Measurements from ENCODE around the gene KCNQ5.

KCNQ5 gene

DNA sequence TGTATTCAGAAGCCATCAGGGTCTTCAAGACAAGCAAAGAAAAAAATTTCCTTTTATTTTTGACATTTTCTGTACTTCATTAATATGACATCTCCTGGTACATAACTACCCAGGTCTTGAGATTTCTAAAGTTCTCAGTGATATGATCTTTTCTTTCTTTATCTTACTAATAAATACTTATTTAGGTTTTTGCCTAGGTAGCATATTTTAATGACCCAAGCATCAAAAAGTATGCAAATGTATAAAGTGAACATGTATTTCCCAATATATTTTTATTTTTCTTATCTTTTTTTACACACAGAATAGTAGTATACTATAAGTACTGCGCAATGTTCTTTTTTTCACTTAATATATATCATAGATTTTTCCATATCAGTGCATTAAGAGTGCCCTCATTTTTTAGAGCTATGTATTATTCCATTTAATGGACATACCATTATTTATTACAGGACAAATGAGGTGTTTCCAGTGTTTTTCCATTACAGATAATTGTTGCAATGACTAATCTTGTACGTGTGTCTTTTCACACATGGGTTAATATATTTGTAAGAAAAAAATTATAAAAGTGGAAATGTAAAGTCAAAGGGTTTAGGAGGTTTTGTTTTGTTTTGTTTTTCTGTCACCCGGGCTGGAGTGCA is 107.0 kb downstream of the KCNQ5 start:
- Histone ChIP-seq H3K9me2 (replicated peaks; ENCODE audit: control insufficient read depth, low read length) (no peaks in the 10 kb centered on the region), H3K79me2 (ENCODE audit: control insufficient read depth, low read length) (peaks cover 95% of the 10 kb centered on the region), H3K27me3 (ENCODE audit: control insufficient read depth, low read length) (no peaks in the 10 kb centered on the region), H3K4me3 (ENCODE audit: low read length) (no peak overlapping the region), H3K9me3 (ENCODE audit: control insufficient read depth, insufficient read depth, low read length) (peaks cover 6% of the 10 kb centered on the region; the same call in 1 of the 2 replicates), H3F3A (ENCODE audit: control insufficient read depth, insufficient read depth) (peaks cover 28% of the 10 kb centered on the region), H3K27ac (ENCODE audit: low read depth, low read length) (no peak overlapping the region), H3K36me3 (ENCODE audit: control insufficient read depth, low read length) (peaks cover 21% of the 10 kb centered on the region), H4K20me1 (ENCODE audit: control insufficient read depth, insufficient read depth, low read depth, low read length) (no peaks in the 10 kb centered on the region), H3K4me2 (ENCODE audit: low read length) (no peak overlapping the region), H3K4me1 (ENCODE audit: control insufficient read depth, low read length) (peaks cover 60% of the 10 kb centered on the region)
- TF ChIP-seq CTCF (IDR thresholded peaks at IDR 0.05; ENCODE audit: low read depth, low read length, poor library complexity, severe bottlenecking) (no peak), EZH2phosphoT487 (IDR thresholded peaks at IDR 0.05; ENCODE audit: borderline replicate concordance, low read length) (no peak)

- Histone ChIP-seq H3K79me2 (ENCODE audit: control insufficient read depth, low read length) (peaks cover 82% of the 10 kb centered on the region), H3K9me3 (ENCODE audit: control insufficient read depth, insufficient read depth, low read length) (no peaks in the 10 kb centered on the region), H3K27me3 (ENCODE audit: control insufficient read depth, low read length) (no peaks in the 10 kb centered on the region), H3K36me3 (ENCODE audit: control insufficient read depth, low read length) (peaks cover 15% of the 10 kb centered on the region), H3K4me1 (ENCODE audit: control insufficient read depth, low read length) (peaks cover 49% of the 10 kb centered on the region), H3K4me2 (ENCODE audit: low read length) (peak overlapping the region; percentile 61), H4K20me1 (ENCODE audit: control insufficient read depth, insufficient read depth, low read depth, low read length) (no peaks in the 10 kb centered on the region), H3F3A (ENCODE audit: control insufficient read depth, insufficient read depth) (peaks cover 22% of the 10 kb centered on the region), H3K9me2 (replicated peaks; ENCODE audit: control insufficient read depth, low read length) (no peaks in the 10 kb centered on the region), H3K4me3 (ENCODE audit: low read length) (peak overlapping the region; percentile 19), H3K27ac (ENCODE audit: low read depth, low read length) (peak overlapping the region; percentile 66)
- TF ChIP-seq CTCF (IDR thresholded peaks at IDR 0.05; ENCODE audit: low read depth, low read length, poor library complexity, severe bottlenecking): no peak
- no peak for TF ChIP-seq EZH2phosphoT487 (IDR thresholded peaks at IDR 0.05; ENCODE audit: borderline replicate concordance, low read length)
Measured at GRCh38 chr6:72733045-72733444, 111.2 kb downstream of the KCNQ5 start.

DNA sequence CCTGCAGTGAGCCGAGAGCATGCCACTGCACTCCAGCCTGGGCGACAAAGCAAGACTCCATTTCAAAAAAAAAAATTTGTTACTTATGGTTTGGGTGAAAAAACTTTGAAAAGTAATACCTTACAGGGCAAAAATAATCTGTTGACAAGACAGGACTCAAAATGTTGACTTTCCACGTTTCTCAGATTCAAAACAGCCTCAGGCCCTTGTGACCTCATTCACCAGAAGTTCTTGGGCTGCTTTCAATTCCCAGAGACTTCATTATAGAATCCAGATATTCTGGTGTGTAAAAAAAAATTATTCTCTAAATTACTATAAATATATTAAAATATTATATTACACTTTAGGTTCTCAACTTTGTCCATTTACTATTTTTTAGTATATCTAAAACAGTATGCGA is 116.2 kb downstream of the KCNQ5 start:
- H3F3A ChIP-seq (ENCODE audit: control insufficient read depth, insufficient read depth): no peaks in the 10 kb centered on the region
- TF ChIP-seq CTCF (IDR thresholded peaks at IDR 0.05; ENCODE audit: low read depth, low read length, poor library complexity, severe bottlenecking) (no peak), EZH2phosphoT487 (IDR thresholded peaks at IDR 0.05; ENCODE audit: borderline replicate concordance, low read length) (no peak)

More for the DNA sequence above, 116.2 kb downstream of the KCNQ5 start:
- Histone ChIP-seq H4K20me1 (ENCODE audit: control insufficient read depth, insufficient read depth, low read depth, low read length) (no peaks in the 10 kb centered on the region), H3K4me1 (ENCODE audit: control insufficient read depth, low read length) (peaks cover 45% of the 10 kb centered on the region), H3K9me2 (replicated peaks; ENCODE audit: control insufficient read depth, low read length) (no peaks in the 10 kb centered on the region), H3K36me3 (ENCODE audit: control insufficient read depth, low read length) (peaks cover 18% of the 10 kb centered on the region), H3K27ac (ENCODE audit: low read depth, low read length) (no peak overlapping the region), H3K27me3 (ENCODE audit: control insufficient read depth, low read length) (no peaks in the 10 kb centered on the region), H3K4me3 (ENCODE audit: low read length) (no peak overlapping the region), H3K9me3 (ENCODE audit: control insufficient read depth, insufficient read depth, low read length) (no peaks in the 10 kb centered on the region), H3K79me2 (ENCODE audit: control insufficient read depth, low read length) (peaks cover 81% of the 10 kb centered on the region), H3K4me2 (ENCODE audit: low read length) (no peak overlapping the region)

All from DOHH2 (cell line).